ENCODE results near the gene BMP10.

Gene BMP10

GRCh38 chr2:68911246-68911645, 40.0 kb upstream of the BMP10 start:
- Histone ChIP-seq H4K20me1 (ENCODE audit: control insufficient read depth, insufficient read depth, low read depth, low read length) (no peaks in the 10 kb centered on the region), H3K79me2 (ENCODE audit: control insufficient read depth, low read length) (no peaks in the 10 kb centered on the region), H3K36me3 (ENCODE audit: control insufficient read depth, low read length) (peaks cover 10% of the 10 kb centered on the region), H3F3A (ENCODE audit: control insufficient read depth, insufficient read depth) (no peaks in the 10 kb centered on the region), H3K4me2 (ENCODE audit: low read length) (no peak overlapping the region), H3K9me2 (replicated peaks; ENCODE audit: control insufficient read depth, low read length) (no peaks in the 10 kb centered on the region), H3K27me3 (ENCODE audit: control insufficient read depth, low read length) (no peaks in the 10 kb centered on the region), H3K4me1 (ENCODE audit: control insufficient read depth, low read length) (peaks cover 31% of the 10 kb centered on the region), H3K9me3 (ENCODE audit: control insufficient read depth, insufficient read depth, low read length) (no peaks in the 10 kb centered on the region), H3K27ac (ENCODE audit: low read depth, low read length) (no peak overlapping the region), H3K4me3 (ENCODE audit: low read length) (no peak overlapping the region)
- TF ChIP-seq CTCF (IDR thresholded peaks at IDR 0.05; ENCODE audit: low read depth, low read length, poor library complexity, severe bottlenecking): no peak
- no peak for TF ChIP-seq EZH2phosphoT487 (IDR thresholded peaks at IDR 0.05; ENCODE audit: borderline replicate concordance, low read length)

GRCh38 chr2:68909793-68910674, 38.8 kb upstream of the BMP10 start:
- peak; percentile 84 for TF ChIP-seq CTCF (IDR thresholded peaks at IDR 0.05; ENCODE audit: low read depth, low read length, poor library complexity, severe bottlenecking)
- TF ChIP-seq EZH2phosphoT487 (IDR thresholded peaks at IDR 0.05; ENCODE audit: borderline replicate concordance, low read length): no peak
- H3K36me3 ChIP-seq (ENCODE audit: control insufficient read depth, low read length): peaks cover 10% of the 10 kb centered on the region
- no peak overlapping the region for H3K4me3 ChIP-seq (ENCODE audit: low read length)
- no peaks in the 10 kb centered on the region for H3K27me3 ChIP-seq (ENCODE audit: control insufficient read depth, low read length)
- no peaks in the 10 kb centered on the region for H3K79me2 ChIP-seq (ENCODE audit: control insufficient read depth, low read length)
- peaks cover 32% of the 10 kb centered on the region for H3K4me1 ChIP-seq (ENCODE audit: control insufficient read depth, low read length)
- H3F3A ChIP-seq (ENCODE audit: control insufficient read depth, insufficient read depth): no peaks in the 10 kb centered on the region
- no peaks in the 10 kb centered on the region for H3K9me2 ChIP-seq (replicated peaks; ENCODE audit: control insufficient read depth, low read length)
- H3K27ac ChIP-seq (ENCODE audit: low read depth, low read length): no peak overlapping the region
- H3K9me3 ChIP-seq (ENCODE audit: control insufficient read depth, insufficient read depth, low read length): no peaks in the 10 kb centered on the region
- H4K20me1 ChIP-seq (ENCODE audit: control insufficient read depth, insufficient read depth, low read depth, low read length): no peaks in the 10 kb centered on the region
- H3K4me2 ChIP-seq (ENCODE audit: low read length): no peak overlapping the region

- Histone ChIP-seq H3K27me3 (ENCODE audit: control insufficient read depth, low read length) (no peaks in the 10 kb centered on the region), H3K9me2 (replicated peaks; ENCODE audit: control insufficient read depth, low read length) (no peaks in the 10 kb centered on the region), H3K4me3 (ENCODE audit: low read length) (peak overlapping the region; percentile 59), H3K27ac (ENCODE audit: low read depth, low read length) (peak overlapping the region; percentile 87), H3F3A (ENCODE audit: control insufficient read depth, insufficient read depth) (no peaks in the 10 kb centered on the region), H4K20me1 (ENCODE audit: control insufficient read depth, insufficient read depth, low read depth, low read length) (no peaks in the 10 kb centered on the region), H3K4me1 (ENCODE audit: control insufficient read depth, low read length) (peaks cover 32% of the 10 kb centered on the region), H3K79me2 (ENCODE audit: control insufficient read depth, low read length) (no peaks in the 10 kb centered on the region), H3K9me3 (ENCODE audit: control insufficient read depth, insufficient read depth, low read length) (no peaks in the 10 kb centered on the region), H3K36me3 (ENCODE audit: control insufficient read depth, low read length) (peaks cover 10% of the 10 kb centered on the region), H3K4me2 (ENCODE audit: low read length) (peak overlapping the region; percentile 70)
- no peak for TF ChIP-seq CTCF (IDR thresholded peaks at IDR 0.05; ENCODE audit: low read depth, low read length, poor library complexity, severe bottlenecking)
- TF ChIP-seq EZH2phosphoT487 (IDR thresholded peaks at IDR 0.05; ENCODE audit: borderline replicate concordance, low read length): no peak
These were observed 37.3 kb upstream of the BMP10 start for GRCh38 chr2:68908392-68908970.

Data from DOHH2 (cell line).